ENCODE results near the gene TPI1. TPM values are rescaled to one million over a fixed set of nuclear protein-coding genes. Genes with fewer than 3 reads are reported as not detected.
"Not testable (repeated sequence)": the region's sequence is repeated elsewhere in the genome, so short reads cannot be mapped to it uniquely, and the experiment has no call there.

Gene TPI1
- total RNA-seq, 1 donor from 2014 or later: 306 TPM

- no peaks in the 10 kb centered on the region for H3K27me3 Mint-ChIP-seq
- ATAC-seq (ENCODE audit: low read depth) (no peak), DNase-seq (no peak)
- CTCF ChIA-PET: interaction anchor here (0.6 to 3.4 kb wide), 3 partner anchors 14 to 25 kb away, joined by 3 to 34 read pairs (median 6); partner anchors contain the start of genes CDCA3 and USP5
- peaks cover 67% of the 10 kb centered on the region for H3K36me3 Mint-ChIP-seq (ENCODE audit: low read depth)
- intact Hi-C loops (cut with micrococcal nuclease): loop anchor here (2.0 kb wide), 1 partner anchor 772 kb away; no protein-coding TSS in a partner anchor
- peak overlapping the region; percentile 89 for H3K4me3 Mint-ChIP-seq
- TF ChIP-seq CTCF (IDR thresholded peaks at IDR 0.05): no peak
- POLR2A ChIA-PET: interaction anchor here (0.8 to 11.1 kb wide), 11 partner anchors 11 to 273 kb away, joined by 3 to 190 read pairs (median 5); partner anchors contain the start of genes C12orf57, CDCA3, COPS7A and MLF2
- H3K9me3 Mint-ChIP-seq: no peaks in the 10 kb centered on the region
- H3K4me1 Mint-ChIP-seq: peaks cover 40% of the 10 kb centered on the region
- H3K27ac Mint-ChIP-seq: peak overlapping the region; percentile 84
Measured at GRCh38 chr12:6866163-6866919, 990 bp upstream of the TPI1 start.

GRCh38 chr12:6866920-6867412 is 365 bp upstream of the TPI1 start:
- Mint-ChIP-seq H3K4me3 (peak overlapping the region; percentile 89), H3K27me3 (no peaks in the 10 kb centered on the region), H3K4me1 (peaks cover 46% of the 10 kb centered on the region), H3K9me3 (no peaks in the 10 kb centered on the region), H3K27ac (peak overlapping the region; percentile 84), H3K36me3 (ENCODE audit: low read depth) (peaks cover 66% of the 10 kb centered on the region)
- TF ChIP-seq CTCF (IDR thresholded peaks at IDR 0.05): no peak
- intact Hi-C loops (cut with micrococcal nuclease): loop anchor here (1.0 to 2.0 kb wide), 3 partner anchors 15 to 772 kb away; partner anchors contain the start of genes LPCAT3 and USP5
- ChIA-PET CTCF (interaction anchor here (1.6 to 3.4 kb wide), 3 partner anchors 14 to 71 kb away, joined by 4 to 34 read pairs (median 6); partner anchors contain the start of genes CDCA3 and USP5), POLR2A (interaction anchor here (0.8 to 11.1 kb wide), 17 partner anchors 8 to 374 kb away, joined by 3 to 190 read pairs (median 5); partner anchors contain the start of genes C12orf57, CDCA3, COPS7A and MLF2)
- DNase-seq (no peak), ATAC-seq (ENCODE audit: low read depth) (no peak)

GRCh38 chr12:6868211-6869048 is 1.1 kb downstream of the TPI1 start:
- POLR2A ChIA-PET: interaction anchor here (0.6 to 11.1 kb wide), 19 partner anchors 10 to 375 kb away, joined by 3 to 190 read pairs (median 7); partner anchors contain the start of genes C12orf57, CDCA3, COPS7A and EMG1
- no peak for TF ChIP-seq CTCF (IDR thresholded peaks at IDR 0.05)
- DNase-seq (no peak), ATAC-seq (ENCODE audit: low read depth) (no peak)
- CTCF ChIA-PET: interaction anchor here (0.6 to 3.4 kb wide), 20 partner anchors 10 to 275 kb away, joined by 3 to 34 read pairs (median 6); partner anchors contain the start of genes C12orf57, C1RL, CDCA3 and MLF2
- Mint-ChIP-seq H3K27me3 (no peaks in the 10 kb centered on the region), H3K4me1 (peaks cover 51% of the 10 kb centered on the region), H3K9me3 (no peaks in the 10 kb centered on the region), H3K36me3 (ENCODE audit: low read depth) (peaks cover 62% of the 10 kb centered on the region), H3K4me3 (peak overlapping the region; percentile 88), H3K27ac (peak overlapping the region; percentile 75)
- intact Hi-C loops (cut with micrococcal nuclease): loop anchor here (1.0 kb wide), 6 partner anchors 70 to 245 kb away; partner anchors contain the start of genes C12orf57, C1R and C1RL

- no peaks in the 10 kb centered on the region for H3K9me3 Mint-ChIP-seq
- no peak for ATAC-seq (ENCODE audit: low read depth)
- ChIA-PET CTCF (interaction anchor here (0.5 to 3.4 kb wide), 33 partner anchors 10 to 275 kb away, joined by 3 to 34 read pairs (median 4); partner anchors contain the start of genes C12orf57, C1RL, CDCA3 and ENO2), POLR2A (interaction anchor here (0.7 to 11.1 kb wide), 15 partner anchors 16 to 243 kb away, joined by 3 to 190 read pairs (median 6); partner anchors contain the start of genes C12orf57, CDCA3, COPS7A and EMG1)
- DNase-seq: peak; percentile 71
- peak overlapping the region; percentile 88 for H3K4me3 Mint-ChIP-seq
- H3K27ac Mint-ChIP-seq: peak overlapping the region; percentile 75
- peaks cover 53% of the 10 kb centered on the region for H3K36me3 Mint-ChIP-seq (ENCODE audit: low read depth)
- intact Hi-C loops (cut with micrococcal nuclease): loop anchor here (1.0 kb wide), 6 partner anchors 69 to 244 kb away; partner anchors contain the start of genes C12orf57, C1R and C1RL
- peaks cover 54% of the 10 kb centered on the region for H3K4me1 Mint-ChIP-seq
- peak; percentile 75 for TF ChIP-seq CTCF (IDR thresholded peaks at IDR 0.05)
- no peaks in the 10 kb centered on the region for H3K27me3 Mint-ChIP-seq
Measured at GRCh38 chr12:6869049-6870021, 2.0 kb downstream of the TPI1 start.

GRCh38 chr12:6870304-6870703 is 3.0 kb downstream of the TPI1 start:
- H3K9me3 Mint-ChIP-seq; H3K4me3 Mint-ChIP-seq; ATAC-seq (ENCODE audit: low read depth); H3K27ac Mint-ChIP-seq; H3K27me3 Mint-ChIP-seq; intact Hi-C loops (cut with micrococcal nuclease); DNase-seq: not testable (repeated sequence)
- Mint-ChIP-seq H3K36me3 (ENCODE audit: low read depth) (peaks cover 44% of the 10 kb centered on the region), H3K4me1 (peaks cover 54% of the 10 kb centered on the region)
- ChIA-PET CTCF (interaction anchor here (1.0 to 2.7 kb wide), 9 partner anchors 21 to 238 kb away, joined by 3 to 23 read pairs (median 4); partner anchors contain the start of genes C12orf57, C1RL, PTPN6 and RNU7-1), POLR2A (interaction anchor here (0.8 to 11.1 kb wide), 3 partner anchors 17 to 68 kb away, joined by 5 to 190 read pairs (median 10); partner anchors contain the start of genes CDCA3 and USP5)
